Nephron progenitor cell (in vitro differentiated cells): Measurements from ENCODE around the gene ANP32B.

Experiments
- DNase-seq: peaks from one replicate; pipeline ENCODE4 v3.0.0; 2021
- H3K27ac Mint-ChIP-seq: 2 replicates; pipeline ENCODE4 v1.8.0; 2021; ENCODE audit warnings: mild to moderate bottlenecking, moderate library complexity, mixed read lengths
- H3K27me3 Mint-ChIP-seq: 2 replicates; pipeline ENCODE4 v1.8.0; 2021; ENCODE audit warnings: mild to moderate bottlenecking, low read depth, mixed read lengths; ENCODE audit not compliant: poor library complexity
- H3K36me3 Mint-ChIP-seq: 2 replicates; pipeline ENCODE4 v1.8.0; 2021; ENCODE audit warnings: low read depth, mixed read lengths
- H3K4me1 Mint-ChIP-seq: 2 replicates; pipeline ENCODE4 v1.8.0; 2021; ENCODE audit warnings: mixed read lengths
- H3K4me3 Mint-ChIP-seq: 2 replicates; pipeline ENCODE4 v1.8.0; 2021; ENCODE audit warnings: mild to moderate bottlenecking, moderate library complexity, mixed read lengths
- H3K9me3 Mint-ChIP-seq: 2 replicates; pipeline ENCODE4 v1.8.0; 2021; ENCODE audit warnings: mild to moderate bottlenecking, moderate library complexity, mixed read lengths
- TF ChIP-seq, protein P1 (sequence below): fragments of 200-600 bp; sonication (generic); IDR thresholded peaks from 2 replicates; pipeline ENCODE4 v1.5.0; 2021; ENCODE audit warnings: antibody characterized with exemption

The ANP32B gene

DNA sequence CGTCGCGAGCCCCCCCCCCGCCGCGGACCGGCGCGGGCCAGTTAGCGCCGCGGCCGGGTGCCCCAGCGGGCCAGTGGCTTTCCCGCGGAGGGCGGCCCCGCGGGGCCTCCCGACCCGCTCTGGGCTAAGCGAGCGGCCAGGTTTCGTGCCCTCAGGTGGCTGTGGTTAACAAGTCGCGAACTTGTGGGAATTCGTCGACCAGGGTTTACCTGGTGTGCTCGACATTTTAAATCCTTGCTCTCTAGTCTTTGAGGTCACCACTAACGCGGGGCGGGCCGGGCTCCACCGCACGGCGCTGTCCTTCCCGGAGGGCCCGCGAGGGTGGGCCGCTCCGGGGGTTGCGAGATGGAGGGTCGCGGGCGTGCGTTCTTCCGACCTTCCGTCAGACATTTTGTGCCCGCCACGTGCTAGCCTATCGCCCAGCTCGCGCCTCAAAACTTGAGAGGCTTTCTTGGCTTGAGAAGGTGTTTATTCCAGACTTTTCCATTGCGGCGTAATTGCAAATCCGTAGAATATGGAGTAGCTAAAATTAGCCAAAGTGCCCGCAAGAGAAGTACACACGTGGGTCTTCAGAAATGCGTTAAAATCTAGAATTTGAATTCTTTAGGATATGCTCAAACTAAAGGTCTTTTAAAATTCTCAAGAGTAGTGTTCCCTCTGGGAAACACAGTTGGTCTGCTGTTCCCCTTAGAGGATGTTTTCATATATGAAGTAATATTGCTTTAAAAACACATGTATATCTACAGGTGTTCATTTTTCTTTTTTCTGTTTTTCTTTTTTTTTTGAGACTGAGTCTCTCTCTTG is 2.1 kb downstream of the ANP32B start:
- TF ChIP-seq, protein P1, sequence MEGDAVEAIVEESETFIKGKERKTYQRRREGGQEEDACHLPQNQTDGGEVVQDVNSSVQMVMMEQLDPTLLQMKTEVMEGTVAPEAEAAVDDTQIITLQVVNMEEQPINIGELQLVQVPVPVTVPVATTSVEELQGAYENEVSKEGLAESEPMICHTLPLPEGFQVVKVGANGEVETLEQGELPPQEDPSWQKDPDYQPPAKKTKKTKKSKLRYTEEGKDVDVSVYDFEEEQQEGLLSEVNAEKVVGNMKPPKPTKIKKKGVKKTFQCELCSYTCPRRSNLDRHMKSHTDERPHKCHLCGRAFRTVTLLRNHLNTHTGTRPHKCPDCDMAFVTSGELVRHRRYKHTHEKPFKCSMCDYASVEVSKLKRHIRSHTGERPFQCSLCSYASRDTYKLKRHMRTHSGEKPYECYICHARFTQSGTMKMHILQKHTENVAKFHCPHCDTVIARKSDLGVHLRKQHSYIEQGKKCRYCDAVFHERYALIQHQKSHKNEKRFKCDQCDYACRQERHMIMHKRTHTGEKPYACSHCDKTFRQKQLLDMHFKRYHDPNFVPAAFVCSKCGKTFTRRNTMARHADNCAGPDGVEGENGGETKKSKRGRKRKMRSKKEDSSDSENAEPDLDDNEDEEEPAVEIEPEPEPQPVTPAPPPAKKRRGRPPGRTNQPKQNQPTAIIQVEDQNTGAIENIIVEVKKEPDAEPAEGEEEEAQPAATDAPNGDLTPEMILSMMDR: no peak
- H3K27ac Mint-ChIP-seq: peak overlapping the region; percentile 51
- peaks cover 65% of the 10 kb centered on the region for H3K4me1 Mint-ChIP-seq
- H3K4me3 Mint-ChIP-seq: peak overlapping the region; percentile 80
- no peaks in the 10 kb centered on the region for H3K27me3 Mint-ChIP-seq
- H3K9me3 Mint-ChIP-seq: no peaks in the 10 kb centered on the region
- no peak for DNase-seq
- H3K36me3 Mint-ChIP-seq: no peaks in the 10 kb centered on the region

DNA sequence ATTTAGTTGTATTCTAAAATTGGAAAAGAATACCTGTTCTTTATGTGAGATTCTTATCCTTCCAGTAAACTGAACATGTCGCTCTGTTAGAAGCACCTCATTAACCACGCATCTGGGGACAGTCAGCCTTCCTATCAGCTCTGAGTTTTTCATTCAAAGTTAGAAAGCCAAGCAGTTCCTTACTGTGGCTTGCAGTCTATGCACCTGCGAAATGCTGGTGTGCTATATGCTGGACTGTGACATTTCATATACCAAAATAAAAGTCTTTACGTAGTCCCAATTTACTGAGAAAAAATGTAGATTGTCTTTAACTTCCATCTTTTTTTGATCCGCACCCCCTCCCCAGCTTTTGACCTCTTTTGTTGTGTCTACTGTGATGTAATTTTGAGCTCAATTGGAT is 4.3 kb downstream of the ANP32B start:
- Mint-ChIP-seq H3K4me1 (peaks cover 53% of the 10 kb centered on the region), H3K4me3 (no peak overlapping the region), H3K36me3 (peaks cover 7% of the 10 kb centered on the region), H3K9me3 (no peaks in the 10 kb centered on the region), H3K27me3 (peaks cover 2% of the 10 kb centered on the region), H3K27ac (no peak overlapping the region)
- no peak for DNase-seq
- TF ChIP-seq, protein P1: no peak

DNA sequence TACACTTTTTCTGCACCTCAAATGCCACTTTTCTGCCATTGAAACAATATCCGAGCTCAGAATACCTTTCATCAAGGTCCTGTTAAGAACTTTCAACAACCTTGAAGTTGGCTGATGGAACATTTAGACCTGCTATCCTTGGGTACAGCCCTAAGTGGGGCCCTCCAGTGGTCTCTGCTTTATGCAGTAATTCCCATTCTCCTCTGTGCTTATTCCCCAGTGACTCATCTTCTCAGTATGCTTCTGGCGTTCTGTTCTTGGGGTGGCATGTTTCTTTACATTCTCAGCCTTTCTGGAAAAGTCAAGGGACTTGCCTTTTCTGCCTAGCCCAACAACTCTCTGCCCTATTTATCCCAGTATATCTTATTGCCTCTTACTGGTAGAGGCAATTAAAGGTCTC is 7.1 kb downstream of the ANP32B start:
- DNase-seq: no peak
- peaks cover 60% of the 10 kb centered on the region for H3K4me1 Mint-ChIP-seq
- H3K4me3 Mint-ChIP-seq: no peak overlapping the region
- peaks cover 19% of the 10 kb centered on the region for H3K36me3 Mint-ChIP-seq
- H3K27ac Mint-ChIP-seq: no peak overlapping the region
- TF ChIP-seq, protein P1: no peak
- peaks cover 2% of the 10 kb centered on the region for H3K27me3 Mint-ChIP-seq
- H3K9me3 Mint-ChIP-seq: no peaks in the 10 kb centered on the region

DNA sequence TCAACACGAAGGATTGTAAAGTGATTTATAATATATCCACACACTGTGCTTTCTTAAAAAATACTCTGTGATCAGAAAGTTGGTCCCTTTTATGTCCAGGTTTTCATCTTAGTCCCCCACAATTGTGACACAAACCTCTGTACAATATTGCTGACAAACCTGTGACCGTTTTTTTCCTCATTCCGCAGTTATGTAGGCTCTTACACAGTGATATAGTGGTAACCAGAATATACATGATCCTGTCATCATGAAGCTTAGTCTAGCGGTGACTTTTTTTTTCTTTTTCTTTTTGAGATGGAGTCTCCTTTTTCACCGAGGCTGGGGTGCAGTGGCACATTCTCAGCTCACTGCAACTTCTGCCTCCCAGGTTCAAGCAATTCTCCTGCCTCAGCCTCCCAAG is 8.7 kb downstream of the ANP32B start:
- DNase-seq: no peak
- no peaks in the 10 kb centered on the region for H3K9me3 Mint-ChIP-seq
- H3K36me3 Mint-ChIP-seq: peaks cover 33% of the 10 kb centered on the region
- peaks cover 2% of the 10 kb centered on the region for H3K27me3 Mint-ChIP-seq
- no peak overlapping the region for H3K4me3 Mint-ChIP-seq
- peak overlapping the region; percentile 68 for H3K27ac Mint-ChIP-seq
- TF ChIP-seq, protein P1: no peak
- peaks cover 49% of the 10 kb centered on the region for H3K4me1 Mint-ChIP-seq

DNA sequence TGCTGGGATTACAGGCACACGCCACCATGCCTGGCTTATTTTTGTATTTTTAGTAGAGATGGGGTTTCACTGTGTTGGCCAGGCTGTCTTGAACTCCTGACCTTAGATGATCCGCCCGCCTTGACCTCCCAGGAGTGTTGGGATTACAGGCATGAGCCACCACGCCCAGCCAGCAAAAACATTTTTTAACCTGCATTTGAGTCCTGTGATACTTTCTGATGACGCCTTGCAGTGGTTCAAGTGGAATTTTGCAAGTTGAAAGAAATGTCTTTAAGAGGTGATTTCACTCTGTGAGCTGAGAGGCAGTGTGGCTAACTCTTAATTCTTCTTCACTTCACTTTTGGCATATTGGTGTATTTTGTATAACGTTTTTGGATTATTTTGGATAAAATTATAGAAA is 9.1 kb downstream of the ANP32B start:
- peaks cover 2% of the 10 kb centered on the region for H3K27me3 Mint-ChIP-seq
- peaks cover 37% of the 10 kb centered on the region for H3K36me3 Mint-ChIP-seq
- TF ChIP-seq, protein P1: no peak
- H3K27ac Mint-ChIP-seq: no peak overlapping the region
- no peaks in the 10 kb centered on the region for H3K9me3 Mint-ChIP-seq
- H3K4me1 Mint-ChIP-seq: peaks cover 45% of the 10 kb centered on the region
- DNase-seq: no peak
- H3K4me3 Mint-ChIP-seq: no peak overlapping the region

DNA sequence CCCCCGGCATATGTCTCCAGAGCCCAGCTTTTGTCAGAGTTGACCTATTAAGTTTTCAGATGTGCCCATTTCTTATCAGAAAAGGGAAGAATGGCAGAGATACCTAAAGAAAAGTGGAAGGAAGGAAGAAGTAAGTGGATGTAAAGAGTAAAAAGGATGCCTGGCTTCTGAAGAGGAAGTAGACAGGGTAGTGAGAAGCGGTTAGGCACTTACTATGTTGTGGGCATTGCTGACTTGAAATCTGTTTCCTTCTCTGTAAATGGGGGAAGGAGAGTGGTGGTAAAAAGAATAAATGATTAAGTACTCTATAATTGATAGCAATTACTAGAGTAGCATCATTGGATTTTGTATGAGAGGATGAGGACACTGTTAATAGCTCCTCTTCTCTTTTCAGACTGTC is 9.9 kb downstream of the ANP32B start:
- Mint-ChIP-seq H3K9me3 (no peaks in the 10 kb centered on the region), H3K27me3 (peaks cover 2% of the 10 kb centered on the region), H3K36me3 (peaks cover 40% of the 10 kb centered on the region), H3K4me1 (peaks cover 37% of the 10 kb centered on the region), H3K27ac (peak overlapping the region; percentile 38), H3K4me3 (no peak overlapping the region)
- TF ChIP-seq, protein P1: no peak
- no peak for DNase-seq
